Renal cortex interstitium (tissue), 11 donors: ENCODE data around the gene SETDB1. TPM values are rescaled to one million over a fixed set of nuclear protein-coding genes. Genes with fewer than 3 reads are reported as not detected.

Source experiments
- DNase-seq, 11 donors: peaks; one replicate each; pipeline ENCODE4 v3.0.0-alpha.2; 2013; ENCODE audit warnings: low read depth in 9 of 11, low spot score in 4 of 11; ENCODE audit errors: extremely low read depth in 1 of 11
- polyA plus RNA-seq, 3 donors: library from polyadenylated mRNA; unstranded; fragments of 120-200 nt; gene quantifications; one replicate each; pipeline ENCODE4 v1.2.1, GENCODE V29; 2013; ENCODE audit not compliant: insufficient read length in 3 of 3

SETDB1 gene
- polyA plus RNA-seq, 3 donors, result 75.3 to 91.8 (median 85.4) TPM

GRCh38 chr1:150970808-150971582 is 44.8 kb downstream of the SETDB1 start:
- no peak for DNase-seq

DNA sequence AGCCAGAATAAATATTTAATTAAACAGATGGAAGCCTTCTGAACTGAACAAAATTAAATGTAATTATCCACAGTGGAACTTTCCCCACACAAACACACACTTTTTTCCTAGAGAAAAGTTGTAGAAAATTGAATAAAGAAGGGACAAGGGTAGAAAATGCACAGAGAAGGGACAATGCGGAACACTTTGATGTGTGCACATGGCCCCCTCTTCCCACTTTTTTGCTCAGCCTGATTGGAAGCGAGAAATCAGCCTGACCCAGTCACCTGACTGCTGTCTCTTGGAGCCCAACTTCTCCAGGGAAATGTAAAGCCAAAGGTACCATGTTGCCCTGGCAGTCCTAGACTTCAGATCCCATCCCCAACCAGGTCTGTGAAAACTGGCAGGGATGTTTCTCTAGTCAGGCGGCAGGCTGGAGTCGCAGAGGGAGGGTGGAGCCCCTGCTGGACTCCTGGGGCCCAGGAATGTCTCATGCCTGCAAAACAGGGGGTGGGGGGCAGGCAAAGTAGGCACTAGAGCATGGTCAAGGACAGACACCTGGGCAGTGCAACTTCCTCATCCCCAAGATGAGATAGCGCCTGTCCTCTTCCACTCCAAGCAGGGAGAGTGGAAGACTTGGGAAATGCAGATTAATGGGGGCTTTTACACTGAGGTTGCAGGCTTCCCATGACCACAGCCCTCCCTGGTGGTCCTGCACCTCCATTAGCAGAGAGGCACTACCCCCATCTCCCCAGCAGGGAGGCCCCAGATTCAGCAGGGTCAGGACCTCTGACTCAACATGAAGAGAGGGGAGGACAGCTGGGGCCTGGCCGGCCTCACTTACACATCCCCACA is 45.6 kb downstream of the SETDB1 start:
- DNase-seq, result no peak

DNA sequence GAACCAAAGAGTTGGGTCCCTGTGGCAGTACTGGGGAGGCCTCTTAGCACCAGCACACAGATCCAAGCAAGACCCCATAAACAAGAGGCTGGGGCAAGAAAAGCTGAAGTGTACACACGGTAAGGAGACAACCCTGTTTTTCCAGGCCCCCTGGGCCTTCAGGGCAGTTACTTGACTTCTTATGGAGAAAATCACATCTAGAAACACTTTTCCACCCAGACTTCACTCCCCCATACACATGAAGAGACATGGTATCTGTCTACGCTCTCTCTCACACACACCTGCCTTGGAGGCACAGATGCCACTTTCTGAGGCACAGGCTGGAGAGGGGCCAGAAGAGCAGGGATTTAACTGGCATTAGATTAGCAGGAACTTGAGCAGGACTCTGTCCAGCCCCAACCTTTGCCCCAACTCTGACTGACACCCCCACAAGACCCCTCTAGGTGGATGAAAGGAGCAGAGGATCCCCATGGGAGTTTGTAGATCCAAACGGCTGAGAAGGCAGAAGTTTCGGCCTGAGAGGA is 46.3 kb downstream of the SETDB1 start:
- no peak for DNase-seq

DNA sequence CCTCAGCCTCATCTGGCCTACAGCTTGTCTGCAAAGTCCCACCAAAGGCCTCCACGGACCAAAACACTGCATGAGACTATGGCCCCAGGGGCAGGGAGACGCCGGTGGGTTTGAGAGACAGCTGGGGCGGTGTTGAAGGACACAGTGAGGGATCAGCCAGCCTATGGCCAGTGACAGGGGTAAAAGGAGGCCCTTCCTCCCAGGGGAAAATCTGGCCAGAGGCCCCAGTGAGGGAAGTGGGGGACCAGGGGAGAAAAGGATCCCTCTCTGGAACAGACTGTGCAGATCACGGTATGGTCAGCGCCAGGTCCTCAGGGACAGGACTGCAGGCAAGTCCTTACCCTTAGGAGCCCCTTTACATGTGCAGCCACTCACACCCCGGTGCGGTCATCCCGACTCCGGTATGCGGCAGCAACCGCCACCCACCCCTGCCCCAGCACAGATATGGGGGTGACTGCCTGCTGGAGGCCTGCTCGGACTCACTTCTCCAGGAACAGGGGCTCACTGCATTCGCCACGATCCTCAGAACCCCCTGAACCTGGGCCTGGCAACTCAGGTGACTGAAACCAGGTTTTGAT is 47.2 kb downstream of the SETDB1 start:
- DNase-seq, result no peak

GRCh38 chr1:150973836-150974579 is 47.8 kb downstream of the SETDB1 start:
- no peak for DNase-seq

DNA sequence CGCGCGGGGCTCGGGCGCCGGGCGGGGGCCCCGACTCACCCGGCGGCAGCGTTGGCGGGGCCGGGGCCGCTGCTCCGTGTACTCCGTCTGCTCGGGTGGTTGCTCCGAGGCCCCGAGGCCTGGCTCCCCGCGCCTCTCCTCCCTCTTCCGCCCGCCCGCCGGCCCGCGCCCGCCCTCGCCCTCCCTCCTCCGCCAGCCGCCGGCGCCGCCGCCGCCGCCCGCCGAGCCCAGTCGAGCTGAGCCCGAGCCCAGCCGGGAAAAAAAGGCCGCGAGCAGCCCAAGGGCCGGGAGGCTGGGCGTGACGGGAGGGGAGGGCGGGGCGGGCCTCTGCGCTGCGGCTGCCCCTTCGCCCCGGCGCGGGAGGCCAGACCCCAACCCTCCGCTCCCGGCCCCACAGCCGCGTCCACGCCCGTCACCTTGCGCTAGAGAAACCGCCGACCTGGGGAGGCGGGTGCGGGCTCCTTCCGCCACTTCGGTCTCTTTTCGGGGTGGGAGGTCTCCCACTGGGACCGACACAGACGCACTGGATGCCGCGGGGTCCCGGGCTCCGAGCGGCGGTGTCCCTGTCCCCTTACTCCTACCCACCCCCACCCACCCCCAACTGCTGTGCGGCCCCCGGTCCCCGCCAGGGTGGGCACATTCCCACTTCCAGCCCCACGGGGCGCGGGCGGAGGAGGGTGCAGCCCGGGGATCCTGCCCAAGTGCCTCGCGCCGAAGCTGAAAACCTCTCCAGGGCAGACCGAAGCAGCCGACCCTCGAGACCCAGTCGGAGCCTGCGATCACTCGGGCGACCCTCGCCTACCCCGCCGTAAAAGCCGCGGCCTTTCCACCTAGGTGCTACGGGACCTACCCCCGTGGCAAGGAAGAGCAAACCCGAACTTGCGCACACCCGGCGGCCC is 48.7 kb downstream of the SETDB1 start, which contains the start of gene CERS2:
TSS of gene CERS2 (minus strand) at position 256 of the 899 bp plus-strand sequence. CDS start 5,745 bp downstream, outside the sequence.
- peak in 8 of 11 donors; percentile 70 to 83 (median 78) for DNase-seq

GRCh38 chr1:150976401-150976821 is 50.2 kb downstream of the SETDB1 start:
- DNase-seq, result no peak

GRCh38 chr1:150976879-150977694 is 50.9 kb downstream of the SETDB1 start:
- no peak for DNase-seq

DNA sequence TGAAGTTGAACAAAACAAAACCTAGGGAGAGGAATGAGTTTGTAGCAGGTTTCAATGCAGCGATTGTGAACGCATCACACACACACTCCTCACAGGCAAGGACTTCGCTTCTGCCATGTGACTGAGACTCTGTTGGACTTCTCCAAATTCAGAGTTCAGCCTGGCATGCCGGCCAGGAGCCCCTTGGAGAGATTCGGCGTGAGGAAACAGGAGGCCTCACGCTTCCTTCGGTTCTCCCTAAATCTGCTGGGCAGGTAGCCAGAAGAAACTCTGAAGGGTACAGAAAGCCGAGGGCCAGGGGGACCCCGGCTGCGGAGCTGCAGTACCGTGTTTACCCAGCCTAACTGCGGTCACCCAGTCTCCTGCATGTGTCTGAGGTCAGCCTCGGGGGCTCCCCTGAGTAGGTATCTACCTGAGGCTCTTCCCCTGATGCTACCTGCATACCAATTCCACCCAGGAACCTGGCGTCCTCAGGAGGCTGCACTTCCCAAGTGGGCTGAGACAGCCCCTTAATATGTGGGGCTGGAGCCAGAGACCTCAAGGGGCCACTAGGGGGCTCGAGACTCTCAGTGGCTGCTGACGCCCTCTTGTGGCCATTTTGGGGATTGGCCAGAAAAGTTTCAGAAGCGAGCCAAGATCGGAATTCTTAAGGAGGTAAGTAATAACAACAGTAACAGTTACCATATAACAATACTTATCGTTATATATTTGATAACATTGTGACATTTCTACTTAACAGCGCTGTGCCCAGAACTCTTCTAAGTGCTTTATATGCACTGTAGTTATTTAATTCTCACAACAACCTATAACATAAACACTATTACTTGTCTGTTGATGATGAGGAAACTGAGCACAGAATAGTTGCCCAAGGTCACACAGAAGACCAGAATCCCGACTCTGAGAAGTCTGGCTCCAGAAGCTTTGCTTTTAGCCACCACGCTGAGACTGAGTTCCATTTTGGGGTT is 53.2 kb downstream of the SETDB1 start:
- DNase-seq, result peak; percentile 76 to 95 (median 86)

GRCh38 chr1:150981177-150981804 is 55.1 kb downstream of the SETDB1 start:
- no peak for DNase-seq

- no peak for DNase-seq
Observed at GRCh38 chr1:150981805-150982712, 55.9 kb downstream of the SETDB1 start, which contains the start of gene ANXA9. Gene ANXA9, plus strand, starts transcription at chr1:150982292. Its CDS starts 814 bp downstream, at chr1:150983106.

DNA sequence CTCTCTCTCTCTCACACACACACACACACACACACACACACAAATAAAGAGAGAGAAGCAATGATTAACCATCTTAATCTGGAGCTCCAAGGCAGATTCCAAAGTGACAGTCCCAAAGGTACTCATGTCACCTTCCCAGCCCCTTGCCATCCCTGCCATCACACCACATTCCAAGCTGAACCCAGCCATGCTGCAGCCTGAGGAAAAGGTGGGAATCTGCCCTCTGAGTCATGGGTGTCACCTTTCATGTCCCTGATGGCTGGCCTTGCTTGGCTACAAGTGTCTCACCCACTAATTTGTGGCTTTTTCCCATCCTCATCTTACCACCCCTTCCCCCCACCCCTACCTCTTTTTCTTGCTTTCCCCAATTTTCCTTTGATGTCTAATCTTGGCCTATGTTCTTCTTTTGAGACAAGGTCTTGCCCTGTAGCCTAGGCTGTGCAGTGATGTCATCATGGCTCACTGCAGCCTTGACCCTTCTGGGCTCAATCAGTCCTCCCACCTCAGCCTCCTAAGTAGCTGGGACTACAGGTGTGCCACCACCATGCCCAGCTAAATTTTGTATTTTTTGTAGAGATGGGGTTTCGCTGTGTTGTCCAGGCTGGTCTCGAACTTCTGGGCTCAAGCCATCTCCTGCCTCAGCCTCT is 59.1 kb downstream of the SETDB1 start:
- no peak for DNase-seq

DNA sequence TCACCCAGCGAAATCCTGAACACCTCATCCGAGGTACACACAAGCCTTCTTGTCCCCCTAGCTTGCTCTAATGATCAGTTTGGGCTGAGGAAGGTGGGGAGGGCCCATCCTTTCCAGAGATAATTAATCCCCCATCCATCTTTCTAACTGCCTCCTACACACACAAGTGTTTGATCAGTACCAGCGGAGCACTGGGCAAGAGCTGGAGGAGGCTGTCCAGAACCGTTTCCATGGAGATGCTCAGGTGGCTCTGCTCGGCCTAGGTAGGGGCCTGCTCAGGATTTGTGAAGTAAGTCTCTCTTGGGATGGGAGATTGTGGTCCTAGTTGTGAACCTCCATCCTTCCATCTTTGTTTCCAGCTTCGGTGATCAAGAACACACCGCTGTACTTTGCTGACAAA is 61.8 kb downstream of the SETDB1 start:
- no peak for DNase-seq

DNA sequence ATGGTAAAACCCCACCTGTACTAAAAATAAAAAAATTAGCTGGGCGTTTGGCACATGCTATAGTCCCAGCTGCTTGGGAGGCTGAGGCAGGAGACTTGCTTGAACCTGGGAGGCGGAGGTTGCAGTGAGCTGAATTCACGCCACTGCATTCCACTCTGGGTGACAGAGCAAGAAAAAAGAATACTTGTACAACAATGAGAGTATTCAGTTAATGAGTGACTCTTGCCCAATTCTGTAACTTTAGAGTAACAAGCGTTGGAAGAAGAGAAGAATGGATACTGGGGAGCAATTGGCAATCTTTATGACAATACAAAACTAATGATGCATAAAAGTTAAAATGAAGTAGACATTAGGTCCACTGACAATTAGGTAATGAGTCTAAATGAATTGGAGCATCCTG is 66.5 kb downstream of the SETDB1 start:
- no peak for DNase-seq
